Measurements from ENCODE around the gene ZNRF3. TPM values are rescaled to one million over a fixed set of nuclear protein-coding genes. Genes with fewer than 3 reads are reported as not detected.
"Not testable (repeated sequence)": the region's sequence is repeated elsewhere in the genome, so short reads cannot be mapped to it uniquely, and the experiment has no call there.

ZNRF3 gene
- total RNA-seq, 1 donor from 2014 or later, result 10.5 TPM

DNA sequence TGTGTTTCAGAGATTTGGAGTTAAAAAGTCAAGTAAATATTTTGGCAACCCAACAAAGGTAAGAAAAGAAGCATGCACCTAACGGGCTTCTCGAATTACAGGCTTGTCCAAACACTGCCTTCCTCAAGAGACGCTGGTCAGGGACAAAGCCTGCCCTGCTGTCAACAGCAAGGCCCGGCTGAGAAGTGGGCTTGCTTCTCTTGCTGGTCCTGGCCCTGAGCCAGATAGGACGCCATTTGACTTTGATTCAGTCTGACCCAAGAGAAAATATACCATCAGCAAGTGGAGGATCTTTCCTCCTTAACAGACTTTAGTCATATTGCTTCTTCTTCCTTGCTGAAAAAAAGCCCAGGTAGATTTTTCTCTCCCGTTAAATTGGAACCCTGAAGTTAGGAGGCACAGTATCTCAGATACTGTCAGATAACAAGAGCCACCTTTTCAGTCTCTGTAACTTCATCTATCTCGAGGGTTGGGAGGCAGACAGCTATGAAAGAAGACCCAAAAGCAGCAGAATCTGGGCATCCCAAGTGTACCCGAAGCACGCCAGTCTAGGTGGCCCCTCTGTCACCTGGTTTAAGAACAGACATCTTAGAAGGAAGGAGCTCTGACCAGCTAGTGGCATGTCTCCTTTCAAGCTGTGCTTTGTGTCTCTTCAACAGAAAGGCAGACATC lies 120.7 kb downstream of the ZNRF3 start:
- DNase-seq (ENCODE audit: low read depth), result no peak
- Histone ChIP-seq H3K4me3 (ENCODE audit: low read depth, low read length) (no peak overlapping the region), H3K27me3 (ENCODE audit: control insufficient read depth, insufficient read depth, low read length) (no peaks in the 10 kb centered on the region), H3K36me3 (ENCODE audit: control insufficient read depth, insufficient read depth, low read length) (no peaks in the 10 kb centered on the region)
- TF ChIP-seq, protein P1, sequence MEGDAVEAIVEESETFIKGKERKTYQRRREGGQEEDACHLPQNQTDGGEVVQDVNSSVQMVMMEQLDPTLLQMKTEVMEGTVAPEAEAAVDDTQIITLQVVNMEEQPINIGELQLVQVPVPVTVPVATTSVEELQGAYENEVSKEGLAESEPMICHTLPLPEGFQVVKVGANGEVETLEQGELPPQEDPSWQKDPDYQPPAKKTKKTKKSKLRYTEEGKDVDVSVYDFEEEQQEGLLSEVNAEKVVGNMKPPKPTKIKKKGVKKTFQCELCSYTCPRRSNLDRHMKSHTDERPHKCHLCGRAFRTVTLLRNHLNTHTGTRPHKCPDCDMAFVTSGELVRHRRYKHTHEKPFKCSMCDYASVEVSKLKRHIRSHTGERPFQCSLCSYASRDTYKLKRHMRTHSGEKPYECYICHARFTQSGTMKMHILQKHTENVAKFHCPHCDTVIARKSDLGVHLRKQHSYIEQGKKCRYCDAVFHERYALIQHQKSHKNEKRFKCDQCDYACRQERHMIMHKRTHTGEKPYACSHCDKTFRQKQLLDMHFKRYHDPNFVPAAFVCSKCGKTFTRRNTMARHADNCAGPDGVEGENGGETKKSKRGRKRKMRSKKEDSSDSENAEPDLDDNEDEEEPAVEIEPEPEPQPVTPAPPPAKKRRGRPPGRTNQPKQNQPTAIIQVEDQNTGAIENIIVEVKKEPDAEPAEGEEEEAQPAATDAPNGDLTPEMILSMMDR (IDR thresholded peaks at IDR 0.05; ENCODE audit: insufficient read depth, low read length, poor library complexity, severe bottlenecking), result no peak

DNA sequence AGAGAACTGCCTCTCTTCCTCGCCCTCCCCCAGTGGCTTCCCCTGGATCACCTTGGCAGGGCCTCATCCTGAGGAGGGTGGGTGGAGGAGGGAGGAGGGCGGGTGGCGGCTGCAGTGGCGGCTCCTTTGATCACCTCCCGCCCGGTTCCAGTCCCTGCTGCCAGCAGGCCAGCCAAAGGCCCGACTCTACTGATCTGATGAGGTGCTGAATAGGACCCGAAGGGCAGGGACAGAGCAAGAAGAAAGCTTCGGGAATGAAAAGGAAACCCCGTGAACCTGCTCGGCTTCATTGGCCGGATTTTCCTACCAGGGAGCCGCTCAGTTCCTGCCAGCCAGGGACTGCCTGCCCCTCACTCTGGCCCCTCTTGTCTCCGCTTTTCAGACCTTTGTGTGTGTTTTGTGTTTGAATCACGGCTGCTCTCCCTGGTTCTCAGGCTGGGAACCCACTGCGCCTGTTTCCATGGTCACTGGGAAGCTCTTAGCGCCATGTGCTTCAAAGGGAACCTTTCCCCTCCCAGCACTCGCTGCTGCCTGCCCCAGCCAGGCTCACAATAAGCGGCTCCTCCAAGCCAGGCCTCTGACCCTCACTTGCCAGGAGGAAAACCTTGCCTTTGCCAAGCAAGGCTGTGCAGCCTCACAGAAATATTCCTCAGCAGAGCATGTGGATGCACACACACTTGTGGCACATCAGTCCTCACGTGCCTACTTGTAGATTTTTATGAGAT lies 121.4 kb downstream of the ZNRF3 start:
- DNase-seq (ENCODE audit: low read depth), result no peak
- Histone ChIP-seq H3K36me3 (ENCODE audit: control insufficient read depth, insufficient read depth, low read length) (no peaks in the 10 kb centered on the region), H3K27me3 (ENCODE audit: control insufficient read depth, insufficient read depth, low read length) (no peaks in the 10 kb centered on the region), H3K4me3 (ENCODE audit: low read depth, low read length) (no peak overlapping the region)
- TF ChIP-seq, protein P1 (IDR thresholded peaks at IDR 0.05; ENCODE audit: insufficient read depth, low read length, poor library complexity, severe bottlenecking), result no peak

DNA sequence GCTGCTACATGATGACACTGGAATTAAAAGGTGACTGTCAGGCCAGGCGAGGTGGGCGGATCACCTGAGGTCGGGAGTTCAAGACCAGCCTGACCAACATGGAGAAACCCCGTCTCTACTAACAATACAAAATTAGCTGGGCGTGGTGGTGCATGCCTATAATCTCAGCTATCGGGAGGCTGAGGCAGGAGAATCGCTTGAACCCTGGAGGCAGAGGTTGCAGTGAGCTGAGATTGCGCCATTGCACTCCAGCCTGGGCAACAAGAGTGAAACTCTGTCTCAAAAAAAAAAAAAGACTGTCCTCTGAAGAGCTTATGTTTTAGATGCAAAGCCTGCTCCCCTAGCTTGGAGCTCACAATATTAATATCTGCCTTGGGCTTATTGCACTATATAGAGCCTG lies 122.4 kb downstream of the ZNRF3 start:
- not testable (repeated sequence) for DNase-seq (ENCODE audit: low read depth); H3K36me3 ChIP-seq (ENCODE audit: control insufficient read depth, insufficient read depth, low read length); H3K27me3 ChIP-seq (ENCODE audit: control insufficient read depth, insufficient read depth, low read length)

DNA sequence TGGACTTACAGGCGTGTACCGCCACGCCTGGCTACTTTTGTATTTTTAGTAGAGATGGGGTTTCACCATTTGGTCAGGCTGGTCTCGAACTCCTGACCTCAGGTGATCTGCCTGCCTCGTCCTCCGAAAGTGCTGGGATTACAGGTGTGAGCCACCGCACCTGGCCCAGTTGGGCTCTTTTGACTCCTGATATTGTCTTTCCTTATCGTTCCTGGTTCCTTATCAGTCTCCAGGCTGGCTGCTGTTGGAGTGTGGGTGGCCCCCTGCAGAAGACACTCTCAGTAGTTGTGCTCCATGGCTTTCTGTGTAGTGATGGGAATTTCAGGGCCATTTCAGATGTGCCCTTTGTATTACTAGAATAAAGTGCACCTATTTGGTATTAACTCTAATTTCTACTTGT lies 123.0 kb downstream of the ZNRF3 start:
- H3K4me3 ChIP-seq (ENCODE audit: low read depth, low read length), result no peak overlapping the region
- no peaks in the 10 kb centered on the region for H3K36me3 ChIP-seq (ENCODE audit: control insufficient read depth, insufficient read depth, low read length)
- TF ChIP-seq, protein P1 (IDR thresholded peaks at IDR 0.05; ENCODE audit: insufficient read depth, low read length, poor library complexity, severe bottlenecking), result no peak
- H3K27me3 ChIP-seq (ENCODE audit: control insufficient read depth, insufficient read depth, low read length), result no peaks in the 10 kb centered on the region
- DNase-seq (ENCODE audit: low read depth), result no peak

More for the DNA sequence above, 122.4 kb downstream of the ZNRF3 start:
- not testable (repeated sequence) for H3K4me3 ChIP-seq (ENCODE audit: low read depth, low read length)

DNA sequence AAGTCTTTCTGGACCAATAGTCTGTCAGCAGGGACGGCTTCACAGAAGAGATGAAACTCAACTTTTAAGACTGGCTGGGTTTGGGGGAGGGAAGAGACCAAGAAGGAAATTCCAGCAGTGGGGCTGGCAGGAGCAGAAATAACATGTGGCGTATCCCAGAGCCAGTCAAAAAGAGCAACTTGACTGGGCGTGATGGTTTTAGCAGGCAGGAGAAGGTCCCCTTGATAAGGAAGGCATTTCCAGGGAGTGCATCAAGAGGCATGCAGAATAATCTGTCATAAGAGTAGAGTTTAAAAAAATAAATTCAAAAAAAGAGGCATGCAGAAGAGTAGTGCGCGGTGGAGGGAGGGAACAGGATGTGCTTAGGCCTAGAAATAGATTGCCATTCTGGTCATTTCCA lies 125.8 kb downstream of the ZNRF3 start:
- DNase-seq (ENCODE audit: low read depth), result no peak
- Histone ChIP-seq H3K36me3 (ENCODE audit: control insufficient read depth, insufficient read depth, low read length) (no peaks in the 10 kb centered on the region), H3K4me3 (ENCODE audit: low read depth, low read length) (no peak overlapping the region), H3K27me3 (ENCODE audit: control insufficient read depth, insufficient read depth, low read length) (no peaks in the 10 kb centered on the region)
- TF ChIP-seq, protein P1 (IDR thresholded peaks at IDR 0.05; ENCODE audit: insufficient read depth, low read length, poor library complexity, severe bottlenecking), result no peak

DNA sequence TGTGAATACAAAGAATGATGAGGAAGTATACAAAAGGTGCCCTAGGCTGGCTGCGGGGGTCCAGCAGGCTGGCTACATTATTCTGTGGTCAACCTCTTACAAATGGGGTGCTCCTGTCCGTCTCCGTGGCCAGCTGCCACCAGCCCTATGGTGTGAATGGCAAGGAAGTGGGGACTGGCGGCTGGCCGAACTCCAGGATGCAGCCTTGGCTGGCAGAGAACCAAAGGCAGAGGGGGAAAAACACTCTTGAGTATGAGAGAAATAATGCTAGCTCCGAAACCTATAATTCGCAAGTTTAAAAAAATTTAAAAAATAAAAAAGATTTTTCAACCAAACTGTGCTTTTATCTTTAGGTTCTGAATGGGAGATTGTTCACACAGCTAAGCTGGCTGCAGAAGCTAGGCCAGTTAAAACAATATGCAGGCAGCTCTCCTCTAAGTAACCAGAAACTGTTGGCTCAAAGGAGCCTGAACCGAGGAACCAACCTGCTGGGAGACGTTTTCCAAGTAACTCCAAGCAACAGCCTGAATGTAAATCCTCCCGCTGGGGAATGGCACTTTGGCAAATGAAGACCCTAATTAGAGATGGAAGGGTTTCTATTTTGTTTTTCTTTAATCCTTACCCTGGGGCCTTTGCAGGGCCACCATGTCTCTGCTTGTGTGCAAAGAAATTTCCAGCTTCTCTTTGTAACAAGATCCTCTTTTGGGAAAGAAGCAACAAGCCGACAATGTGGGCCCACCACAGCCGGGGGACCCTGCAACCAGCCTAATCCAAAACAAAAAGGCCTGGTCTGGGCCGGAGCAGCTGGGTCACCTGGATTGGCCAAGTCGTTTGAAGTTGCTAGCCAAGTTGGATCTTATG lies 128.1 kb downstream of the ZNRF3 start:
- H3K27me3 ChIP-seq (ENCODE audit: control insufficient read depth, insufficient read depth, low read length), result no peaks in the 10 kb centered on the region
- TF ChIP-seq, protein P1 (IDR thresholded peaks at IDR 0.05; ENCODE audit: insufficient read depth, low read length, poor library complexity, severe bottlenecking), result no peak
- H3K4me3 ChIP-seq (ENCODE audit: low read depth, low read length), result no peak overlapping the region
- no peak for DNase-seq (ENCODE audit: low read depth)
- H3K36me3 ChIP-seq (ENCODE audit: control insufficient read depth, insufficient read depth, low read length), result no peaks in the 10 kb centered on the region

Measured in kidney epithelial cell (primary cell).